Heart right ventricle (tissue), 16 donors: ENCODE results near the gene F2RL2. TPM values are rescaled to one million over a fixed set of nuclear protein-coding genes. Genes with fewer than 3 reads are reported as not detected.

Source experiments
- ATAC-seq, 8 donors: fragments of 200-7000 bp; cut with Tn5 transposase; one replicate each; pipeline ENCODE4 v1.9.1; 2020; ENCODE audit warnings: mild to moderate bottlenecking in 8 of 8, moderate library complexity in 8 of 8, moderate number of reproducible peaks in 1 of 8
- DNase-seq, 2 donors: peaks; one replicate each; pipeline ENCODE4 v3.0.0-alpha.2; 2020
- H3K27ac ChIP-seq, 10 donors: fragments of 200-600 bp; sonication (generic) in 2 of 10; one replicate each; pipeline versions ENCODE4 v1.5.0 to v1.8.0; 2020 to 2022; ENCODE audit warnings: mild to moderate bottlenecking in 3 of 10
- H3K27me3 ChIP-seq, 7 donors: fragments of 200-600 bp; one replicate each; pipeline ENCODE4 v1.8.0; 2021 to 2022; ENCODE audit warnings: mild to moderate bottlenecking in 2 of 7
- H3K36me3 ChIP-seq, 9 donors: fragments of 200-600 bp; sonication (generic) in 1 of 9; one replicate each; pipeline versions ENCODE4 v1.5.0 to v1.8.0; 2020 to 2022; ENCODE audit warnings: mild to moderate bottlenecking in 2 of 9
- H3K4me1 ChIP-seq, 9 donors: fragments of 200-600 bp; sonication (generic) in 1 of 9; one replicate each; pipeline versions ENCODE4 v1.5.0 to v1.8.0; 2020 to 2022; ENCODE audit warnings: mild to moderate bottlenecking in 4 of 9
- H3K4me3 ChIP-seq, 10 donors: fragments of 200-600 bp; sonication (generic) in 2 of 10; one replicate each; pipeline versions ENCODE4 v1.5.0 to v1.8.0; 2020 to 2022; ENCODE audit warnings: mild to moderate bottlenecking in 7 of 10, moderate library complexity in 2 of 10
- H3K9me3 ChIP-seq, 11 donors: fragments of 200-600 bp in 10 of 11; sonication (generic) in 2 of 11; one replicate each; pipeline versions ENCODE4 v1.5.0 to v1.8.0; 2013 to 2022; ENCODE audit warnings: mild to moderate bottlenecking in 2 of 11, control low read depth in 1 of 11, moderate library complexity in 1 of 11
- WGBS, 2 donors: extraction: QIAGEN DNeasy Blood & Tissue Kit; methylation state at CpG; one replicate each; pipeline ENCODE4 v1.1.7; 2013; ENCODE audit warnings: inconsistent platforms in 1 of 2; 5-methylcytosine and 5-hydroxymethylcytosine counted together
- intact Hi-C, 10 donors: fragments of 100-400 bp; cut with DNase I; formaldehyde crosslinking; loops; one replicate each; pipeline versions ENCODE4 v1.11.1 to v1.14.2; 2022
- polyA plus RNA-seq, 2 donors: library from polyadenylated mRNA; stranded (reverse); fragments of 200-250 nt; gene quantifications; one replicate each; pipeline ENCODE4 v1.2.3, GENCODE V29; 2013
- total RNA-seq, 10 donors: library from RNA; stranded (reverse); fragmentation: NEBNext Ultra II Directional in 3 of 10; extraction: Animal tissue kit (Norgen Biotek cat#: 25700) in 3 of 10; gene quantifications; one replicate each; pipeline versions ENCODE4 v1.2.1 to v1.2.4, GENCODE V29; 2021 to 2023
- TF ChIP-seq, protein P1 (sequence below), 9 donors: fragments of 200-600 bp; sonication (generic) in 2 of 9; IDR thresholded peaks; one replicate each; pipeline versions ENCODE4 v1.5.0 to v1.8.0; 2021 to 2022; ENCODE audit warnings: antibody characterized with exemption in 9 of 9, mild to moderate bottlenecking in 5 of 9, moderate library complexity in 1 of 9
- donor health status: Arrhythmogenic right ventricular cardiomyopathy.
- donor health status: ischemic (EF 13 %, LVEDD 7.1; RV severe dilation, severe dysfunction).
- donor health status: healthy with polysubstance abuse.
- donor health status: DM: no; HTN: yes; CAD: no.
- donor health status: DM: no; HTN: no; CAD: no.
- donor health status: ischemic (EF 25% LVEDD 6.9; RV normal size, moderate dysfunction).
- donor health status: ischemic (EF 25% LVEDD 5.7; RV mildly dilated, moderate dysfunction).
- donor health status: healthy.
- donor health status: DM: yes; HTN: yes; CAD: no.
- donor health status: Ischemic cardiomyopathy.
- donor health status: ischemic (EF 35%, LVEDD 5.7; RV mildly dilated, moderate dysfunction).
- donor health status: nonischemic (EF 11% LVEDD 7.7; RV severe dilation, severe dysfunction).
- donor health status: DM: yes; HTN: yes; CAD: no.
- donor health status: PGD.
- donor health status: ischemic (EF 29% LVEDD 5.4; RV normal size, mild dysfunction).
- donor health status: nonischemic (EF 23%, LVEDD 6.1; RV moderate dilation, normal function).

F2RL2 gene
- total and polyA plus RNA-seq, 12 donors, result 0.12 to 1.5 (median 0.38) TPM

DNA sequence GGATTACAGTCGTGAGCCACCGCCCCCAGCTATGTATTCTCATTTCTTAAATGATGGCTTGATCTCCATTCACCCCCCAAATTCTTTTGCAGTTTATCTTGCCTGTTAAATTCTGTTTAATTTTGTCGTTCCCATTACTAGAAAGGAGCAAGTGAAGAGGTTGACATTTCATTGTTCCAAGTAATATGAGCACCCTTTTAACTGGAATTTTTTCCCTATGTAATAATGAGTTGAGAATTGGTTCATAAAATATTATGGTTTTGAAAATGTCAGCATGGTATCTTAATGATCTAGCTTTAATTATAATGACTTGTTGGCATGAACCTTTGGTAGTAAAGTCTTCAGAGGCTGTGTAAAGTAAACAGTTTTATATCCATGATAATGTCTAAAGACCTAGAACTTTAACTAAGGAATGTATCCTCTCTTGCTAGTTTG lies 37.4 kb downstream of the F2RL2 start:
- DNase-seq, result no peak
- no peaks in the 10 kb centered on the region for H3K36me3 ChIP-seq
- no peak overlapping the region for H3K27ac ChIP-seq
- peaks cover 0 to 13% (median 5%) of the 10 kb centered on the region in 7 donors for H3K27me3 ChIP-seq
- no peaks in the 10 kb centered on the region for H3K9me3 ChIP-seq
- 87% methylated on average over 3 of the region's 3 CpGs for WGBS, 2 donors
- intact Hi-C loops, result no loop called here
- H3K4me3 ChIP-seq, result no peak overlapping the region
- peaks cover 0 to 27% (median 0%) of the 10 kb centered on the region in 9 donors for H3K4me1 ChIP-seq
- TF ChIP-seq, protein P1, sequence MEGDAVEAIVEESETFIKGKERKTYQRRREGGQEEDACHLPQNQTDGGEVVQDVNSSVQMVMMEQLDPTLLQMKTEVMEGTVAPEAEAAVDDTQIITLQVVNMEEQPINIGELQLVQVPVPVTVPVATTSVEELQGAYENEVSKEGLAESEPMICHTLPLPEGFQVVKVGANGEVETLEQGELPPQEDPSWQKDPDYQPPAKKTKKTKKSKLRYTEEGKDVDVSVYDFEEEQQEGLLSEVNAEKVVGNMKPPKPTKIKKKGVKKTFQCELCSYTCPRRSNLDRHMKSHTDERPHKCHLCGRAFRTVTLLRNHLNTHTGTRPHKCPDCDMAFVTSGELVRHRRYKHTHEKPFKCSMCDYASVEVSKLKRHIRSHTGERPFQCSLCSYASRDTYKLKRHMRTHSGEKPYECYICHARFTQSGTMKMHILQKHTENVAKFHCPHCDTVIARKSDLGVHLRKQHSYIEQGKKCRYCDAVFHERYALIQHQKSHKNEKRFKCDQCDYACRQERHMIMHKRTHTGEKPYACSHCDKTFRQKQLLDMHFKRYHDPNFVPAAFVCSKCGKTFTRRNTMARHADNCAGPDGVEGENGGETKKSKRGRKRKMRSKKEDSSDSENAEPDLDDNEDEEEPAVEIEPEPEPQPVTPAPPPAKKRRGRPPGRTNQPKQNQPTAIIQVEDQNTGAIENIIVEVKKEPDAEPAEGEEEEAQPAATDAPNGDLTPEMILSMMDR (IDR thresholded peaks at IDR 0.05), result no peak
- ATAC-seq, result no peak

GRCh38 chr5:76583163-76584047 lies 39.8 kb downstream of the F2RL2 start:
- WGBS, 2 donors, result 45 to 47% methylated on average over 7 of the region's 7 CpGs
- no peak for DNase-seq
- intact Hi-C loops, result no loop called here

GRCh38 chr5:76582230-76583162 lies 40.7 kb downstream of the F2RL2 start:
- WGBS, 2 donors, result 87 to 89% methylated on average over 6 of the region's 6 CpGs
- H3K9me3 ChIP-seq, result no peaks in the 10 kb centered on the region
- peaks cover 0 to 38% (median 0%) of the 10 kb centered on the region in 9 donors for H3K4me1 ChIP-seq
- peak overlapping the region in 1 of 10 donors; percentile 64 for H3K27ac ChIP-seq
- H3K27me3 ChIP-seq, result peaks cover 0 to 13% (median 5%) of the 10 kb centered on the region in 7 donors
- ATAC-seq (peak in 3 of 8 donors; percentile 55 to 75 (median 71)), DNase-seq (no peak)
- TF ChIP-seq, protein P1 (IDR thresholded peaks at IDR 0.05), result no peak
- H3K36me3 ChIP-seq, result no peaks in the 10 kb centered on the region
- H3K4me3 ChIP-seq, result no peak overlapping the region
- intact Hi-C loops, result no loop called here

More at GRCh38 chr5:76583163-76584047, 39.8 kb downstream of the F2RL2 start:
- Histone ChIP-seq H3K36me3 (no peaks in the 10 kb centered on the region), H3K4me3 (no peak overlapping the region), H3K9me3 (no peaks in the 10 kb centered on the region), H3K4me1 (peaks cover 0 to 34% (median 0%) of the 10 kb centered on the region in 9 donors), H3K27me3 (peaks cover 0 to 13% (median 5%) of the 10 kb centered on the region in 7 donors), H3K27ac (peak overlapping the region in 1 of 10 donors; percentile 64)
- no peak for ATAC-seq
- TF ChIP-seq, protein P1 (IDR thresholded peaks at IDR 0.05), result peak in 7 of 9 donors; percentile 22 to 62 (median 49)

DNA sequence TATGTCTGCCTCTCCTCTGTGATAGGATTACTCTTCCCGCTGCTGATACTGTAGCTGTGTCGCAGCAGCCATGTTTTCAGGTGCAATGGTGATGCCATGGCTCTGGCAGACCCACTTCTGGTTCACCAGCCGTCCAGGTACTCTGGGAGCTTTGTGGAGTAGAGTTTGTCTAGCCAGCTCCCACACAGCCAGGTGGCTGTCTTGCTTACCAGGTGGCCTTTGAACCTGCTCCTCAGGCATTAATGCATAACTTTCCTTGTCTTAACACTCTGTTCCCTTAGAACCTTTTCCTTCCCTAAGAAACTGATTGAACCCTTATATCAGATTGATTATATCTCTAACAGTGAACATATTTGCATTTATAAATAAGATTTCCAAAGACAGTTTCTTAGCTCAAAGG lies 42.2 kb downstream of the F2RL2 start:
- TF ChIP-seq, protein P1 (IDR thresholded peaks at IDR 0.05), result no peak
- WGBS, 2 donors, result 77 to 96% methylated on average over 3 of the region's 3 CpGs

More for the DNA sequence above, 42.2 kb downstream of the F2RL2 start:
- ATAC-seq, result no peak
- no peak for DNase-seq
- no peak overlapping the region for H3K4me3 ChIP-seq
- H3K27ac ChIP-seq, result peak overlapping the region in 2 of 10 donors; percentile 5 to 55
- H3K36me3 ChIP-seq, result no peaks in the 10 kb centered on the region
- H3K9me3 ChIP-seq, result no peaks in the 10 kb centered on the region
- peaks cover 0 to 7% (median 5%) of the 10 kb centered on the region in 7 donors for H3K27me3 ChIP-seq
- peaks cover 0 to 42% (median 0%) of the 10 kb centered on the region in 9 donors for H3K4me1 ChIP-seq
- intact Hi-C loops, result no loop called here
